GM19438 (cell line): ENCODE data around the gene CDC42BPA.
"Not testable (repeated sequence)": the region's sequence is repeated elsewhere in the genome, so short reads cannot be mapped to it uniquely, and the experiment has no call there.

Experiments used
- ATAC-seq: cut with Tn5 transposase; IDR thresholded peaks from one replicate; pipeline ENCODE4 v1.9.1; 2021; ENCODE audit warnings: low read depth; ENCODE audit not compliant: unreplicated experiment

Gene CDC42BPA

DNA sequence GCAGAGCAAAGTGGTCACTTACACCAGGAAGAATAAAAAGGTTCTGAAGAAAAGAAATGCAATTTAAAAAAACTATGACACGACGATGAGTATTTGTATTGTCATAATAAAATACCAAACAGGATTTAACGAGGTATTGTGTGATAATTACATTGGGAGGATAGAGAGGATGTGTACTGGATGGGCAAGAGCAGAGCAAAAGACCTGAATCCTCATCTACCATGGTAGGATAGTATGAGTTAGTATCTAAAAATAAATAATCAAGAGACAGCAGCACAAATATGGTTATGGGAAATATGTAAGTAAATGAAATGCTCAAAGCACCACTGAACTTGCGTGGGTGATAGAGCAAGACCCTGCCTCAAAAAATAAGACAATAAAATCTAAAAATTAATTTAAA lies 162.6 kb downstream of the CDC42BPA start:
- ATAC-seq, result no peak

DNA sequence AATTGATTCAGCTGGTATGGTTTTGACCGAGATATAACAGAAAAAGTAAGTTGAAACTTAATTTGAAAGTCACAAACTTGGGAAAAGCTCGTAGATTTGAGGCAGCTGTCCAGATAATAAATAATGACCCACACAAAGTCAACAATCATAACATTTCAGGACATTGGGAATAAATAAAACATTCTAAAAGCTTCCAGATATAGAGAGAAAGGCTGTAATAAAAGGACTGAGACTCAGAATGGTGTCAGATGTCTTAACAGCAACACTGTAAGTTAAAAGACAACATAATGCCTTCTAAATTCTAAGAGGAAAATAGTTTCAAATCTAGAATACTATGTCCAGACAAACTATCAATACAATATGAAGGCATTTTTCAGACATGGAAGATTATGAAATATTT lies 163.3 kb downstream of the CDC42BPA start:
- no peak for ATAC-seq

DNA sequence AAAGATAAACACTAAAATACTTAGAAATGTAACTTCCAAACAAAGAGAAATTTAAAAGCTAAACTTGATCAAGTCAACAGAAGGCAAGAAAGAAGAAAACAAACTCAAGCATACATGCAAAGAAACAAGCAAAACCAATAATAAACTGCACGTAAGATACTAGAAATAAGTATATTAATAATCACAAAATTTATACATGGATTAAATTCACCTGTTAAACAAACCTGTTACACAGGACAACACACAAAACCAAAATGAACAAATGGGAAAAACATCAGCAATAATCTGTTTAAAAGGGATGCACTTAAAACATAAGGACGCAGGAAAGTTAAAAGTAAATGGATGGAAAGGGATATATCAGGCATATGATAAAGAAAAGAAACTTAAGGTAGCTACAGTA lies 165.8 kb downstream of the CDC42BPA start:
- ATAC-seq, result no peak

DNA sequence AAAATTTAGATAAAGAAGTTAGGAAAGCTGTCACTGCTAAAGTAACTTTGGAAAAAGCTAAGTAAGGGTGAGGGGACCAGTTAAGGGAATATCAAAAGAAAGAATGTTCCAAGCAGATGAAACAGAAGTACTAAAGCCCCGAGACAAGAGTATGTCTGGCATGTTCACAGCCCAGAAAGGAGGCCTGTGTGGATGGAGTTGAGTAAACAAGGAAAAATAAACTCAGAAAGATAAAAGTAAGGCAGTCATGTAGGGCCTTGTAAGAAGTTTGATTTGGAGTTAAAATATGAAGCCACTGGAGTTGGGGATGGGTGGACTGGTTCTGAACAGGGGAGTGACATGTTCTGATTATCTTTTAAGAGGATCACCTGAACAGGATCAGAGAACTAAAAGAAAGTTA lies 177.9 kb downstream of the CDC42BPA start:
- no peak for ATAC-seq

DNA sequence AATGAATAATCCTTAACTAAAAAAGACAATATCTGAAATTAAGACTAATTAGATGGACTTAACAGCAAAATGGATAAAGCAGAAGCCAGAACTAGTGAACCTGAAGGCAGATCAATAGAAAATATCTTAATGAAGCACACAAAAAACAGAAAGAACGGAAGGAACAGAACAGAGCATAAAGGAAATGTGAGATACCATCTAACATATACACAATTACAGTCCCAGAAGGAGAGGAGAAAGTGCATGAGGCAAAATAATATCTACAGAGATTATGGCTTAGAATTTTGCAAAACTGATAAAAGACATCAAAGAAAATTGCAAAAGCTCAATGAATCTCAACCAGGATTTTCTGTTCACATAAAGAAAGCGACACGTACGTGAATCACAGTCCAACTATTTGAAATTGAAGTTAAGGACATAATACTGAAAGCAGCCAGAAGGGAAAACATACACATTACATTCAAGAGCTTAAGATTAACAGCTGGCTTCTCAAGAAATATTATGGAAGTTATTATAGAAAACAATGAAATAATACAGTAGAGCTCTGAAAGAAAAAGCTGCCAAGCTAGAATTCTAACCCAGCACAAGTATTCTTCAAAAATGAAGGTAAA lies 182.0 kb downstream of the CDC42BPA start:
- ATAC-seq, result no peak

DNA sequence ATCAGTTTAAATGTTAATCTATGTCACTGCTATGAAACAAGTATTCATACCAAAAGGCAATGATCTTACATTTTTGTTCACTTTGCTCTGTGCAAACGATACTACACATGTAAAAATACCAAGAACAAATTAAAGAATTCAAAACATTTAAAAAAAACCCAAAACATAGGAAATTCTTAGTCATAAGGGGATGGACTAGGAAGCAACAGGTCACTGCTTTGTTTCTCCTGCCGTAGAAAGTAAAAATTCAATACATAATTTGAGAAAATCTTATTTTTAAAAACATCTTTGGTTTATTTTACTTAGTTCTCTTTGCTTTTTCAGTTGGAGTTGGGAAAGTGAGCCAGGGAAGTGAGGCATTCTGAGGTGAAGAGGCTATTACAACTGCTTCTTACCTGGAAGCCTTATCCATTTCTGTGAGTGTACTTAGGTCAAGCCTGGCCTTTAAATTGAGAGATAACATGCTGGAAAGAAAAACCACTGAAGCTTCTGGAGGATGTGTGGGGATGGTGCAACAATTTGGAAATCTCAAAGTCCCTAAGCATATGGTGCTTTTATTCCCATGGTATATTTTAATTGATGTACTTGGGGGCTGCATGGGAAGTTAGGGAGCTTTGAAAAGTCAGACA lies 183.5 kb downstream of the CDC42BPA start:
- ATAC-seq, result no peak

DNA sequence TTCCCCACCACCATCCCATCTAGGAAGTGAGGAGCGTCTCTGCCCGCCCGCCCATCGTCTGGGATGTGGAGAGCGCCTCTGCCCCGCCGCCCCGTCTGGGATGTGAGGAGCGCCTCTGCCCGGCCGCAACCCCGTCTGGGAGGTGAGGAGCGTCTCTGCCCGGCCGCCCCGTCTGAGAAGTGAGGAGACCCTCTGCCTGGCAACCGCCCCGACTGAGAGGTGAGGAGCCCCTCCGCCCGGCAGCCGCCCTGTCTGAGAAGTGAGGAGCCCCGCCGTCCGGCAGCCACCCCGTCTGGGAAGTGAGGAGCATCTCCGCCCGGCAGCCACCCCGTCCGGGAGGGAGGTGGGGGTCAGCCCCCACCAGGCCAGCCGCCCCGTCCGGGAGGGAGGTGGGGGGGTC lies 185.6 kb downstream of the CDC42BPA start:
- not testable (repeated sequence) for ATAC-seq

DNA sequence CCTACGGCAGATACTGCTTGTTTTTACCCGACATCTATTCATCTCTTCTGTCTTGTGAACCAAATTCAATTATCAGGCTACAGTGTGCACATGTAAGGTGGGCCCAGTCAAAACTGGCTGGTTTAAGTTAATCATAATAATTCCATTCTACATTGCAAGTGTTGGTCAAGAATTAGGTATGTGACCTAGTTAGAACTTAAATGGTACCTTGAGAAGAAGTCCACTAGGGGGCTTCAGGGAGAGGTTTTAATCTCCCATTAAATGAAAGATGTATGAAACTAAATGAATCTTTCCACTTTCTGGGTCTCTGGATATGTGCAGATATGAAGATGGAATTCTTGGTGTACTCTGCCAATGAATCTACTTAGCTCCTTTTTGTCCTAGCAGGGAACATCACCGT lies 187.1 kb downstream of the CDC42BPA start:
- ATAC-seq, result no peak

DNA sequence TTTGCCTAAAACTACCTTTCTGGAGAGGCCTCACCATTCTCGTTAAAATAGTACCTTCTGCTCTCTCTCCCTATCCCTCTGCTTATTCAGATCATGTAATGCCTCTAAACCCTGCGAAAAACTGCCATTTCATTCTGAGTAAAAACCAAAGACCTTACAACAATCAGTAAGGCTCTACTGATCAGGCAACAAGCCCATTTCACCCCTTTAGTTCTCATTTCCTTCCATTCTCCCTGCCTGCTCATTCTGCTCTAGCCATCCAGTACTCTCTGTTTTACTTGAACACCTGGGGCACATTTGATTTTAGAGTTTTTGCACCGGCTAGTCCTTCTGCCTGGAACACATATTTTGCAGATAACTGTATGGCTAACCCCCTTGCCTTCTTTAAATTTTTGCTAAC lies 190.4 kb downstream of the CDC42BPA start:
- ATAC-seq, result no peak

DNA sequence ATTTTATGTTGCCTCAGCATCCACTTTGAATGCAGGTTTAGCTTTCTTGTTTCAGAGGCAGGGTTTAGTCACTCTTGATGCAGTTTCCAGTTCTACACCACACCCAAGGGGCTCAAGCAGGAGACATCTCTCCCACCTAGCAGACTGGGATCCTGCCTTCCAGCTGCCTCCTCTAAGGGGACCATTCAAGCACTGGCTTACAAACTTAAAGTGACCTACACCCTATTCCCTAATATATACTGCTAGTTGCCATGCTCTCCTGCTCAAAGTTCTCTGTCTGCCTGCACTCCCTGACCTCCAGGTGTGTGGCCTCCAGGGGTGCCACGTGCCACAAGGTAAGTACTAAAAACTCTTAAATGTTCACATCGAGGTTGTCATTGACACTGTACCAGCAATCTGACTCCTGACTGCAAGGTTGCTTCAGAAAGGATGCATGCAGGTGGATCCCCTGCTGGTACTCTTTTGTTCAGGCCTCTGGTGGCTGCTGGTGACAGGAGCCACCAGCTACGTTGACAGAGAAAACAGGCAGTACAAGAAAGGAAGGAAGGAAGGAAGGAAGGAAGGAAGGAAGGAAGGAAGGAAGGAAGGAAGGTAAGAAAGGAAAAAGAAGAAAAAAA lies 192.3 kb downstream of the CDC42BPA start:
- no peak for ATAC-seq

DNA sequence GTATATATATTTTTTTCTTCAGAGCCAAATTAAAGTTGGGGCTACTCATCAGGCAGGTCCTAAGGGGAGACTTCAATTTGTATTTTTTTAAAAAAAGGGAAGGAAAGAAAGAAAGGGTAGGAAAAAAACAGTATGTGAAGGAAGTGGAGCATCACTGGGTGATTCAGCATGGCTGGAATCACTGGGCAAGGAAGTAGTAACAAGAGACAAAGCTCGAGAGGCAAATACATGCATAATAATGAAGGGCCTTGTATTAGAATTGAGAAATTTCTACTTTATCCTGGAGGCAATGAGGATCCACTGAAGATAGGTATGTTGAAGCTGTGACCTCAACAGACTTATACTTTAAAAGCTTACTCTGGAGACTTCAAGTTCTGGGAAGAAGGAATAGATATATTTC lies 193.8 kb downstream of the CDC42BPA start:
- no peak for ATAC-seq

DNA sequence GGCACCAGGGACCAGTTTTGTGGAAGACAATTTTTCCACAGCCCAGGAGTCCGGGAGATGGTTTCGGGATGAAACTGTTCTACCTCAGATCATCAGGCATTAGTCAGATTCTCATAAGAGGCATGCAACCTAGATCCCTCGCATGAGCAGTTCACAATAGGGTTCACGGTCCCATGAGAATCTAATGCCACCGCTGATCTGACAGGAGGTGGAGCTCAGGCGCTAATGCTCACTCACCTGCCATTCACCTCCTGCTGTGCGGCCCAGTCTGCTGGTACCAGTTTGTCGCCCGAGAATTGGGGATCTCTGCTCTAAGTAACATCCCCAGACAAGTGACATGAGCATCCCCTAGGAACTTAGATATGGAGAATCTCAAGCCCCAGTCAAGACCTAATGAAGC lies 197.5 kb downstream of the CDC42BPA start:
- no peak for ATAC-seq

DNA sequence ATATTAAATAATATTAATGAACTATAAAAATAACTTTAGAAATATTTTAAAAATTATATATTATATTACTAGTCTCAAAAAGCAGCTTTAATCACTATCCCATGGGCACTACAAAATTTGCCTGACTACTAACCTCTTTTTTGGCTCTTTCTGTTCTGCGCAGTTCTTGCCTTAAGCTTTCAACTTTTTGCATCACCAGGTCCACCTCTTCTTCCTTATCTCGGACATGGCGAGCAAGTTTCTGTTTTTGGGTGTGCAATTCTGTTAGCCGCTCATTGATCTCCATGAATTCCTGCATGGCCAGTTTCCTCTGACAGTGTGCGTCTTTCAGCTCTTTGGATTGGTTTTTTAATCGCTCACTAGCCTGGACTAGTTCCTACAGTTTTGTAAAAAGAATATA lies 205.8 kb downstream of the CDC42BPA start:
- no peak for ATAC-seq

DNA sequence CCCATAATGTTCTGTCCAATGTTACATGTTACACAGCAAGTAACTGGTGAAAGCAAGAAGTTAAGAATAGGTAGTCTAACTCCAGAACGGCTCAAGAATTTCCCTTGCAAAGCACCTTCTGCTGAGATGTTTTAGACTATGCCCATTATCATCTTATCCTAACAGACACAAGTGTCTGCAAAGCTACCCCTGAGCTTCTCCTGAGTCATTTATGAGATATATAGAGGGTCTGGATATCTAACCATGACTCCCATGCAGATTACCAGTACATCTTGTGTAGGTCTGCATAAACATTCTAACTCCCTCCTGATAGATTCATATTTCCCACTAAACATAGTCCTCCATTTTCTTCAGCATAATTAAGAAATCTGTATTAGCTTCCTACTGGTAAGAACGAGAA lies 206.5 kb downstream of the CDC42BPA start:
- ATAC-seq, result no peak

DNA sequence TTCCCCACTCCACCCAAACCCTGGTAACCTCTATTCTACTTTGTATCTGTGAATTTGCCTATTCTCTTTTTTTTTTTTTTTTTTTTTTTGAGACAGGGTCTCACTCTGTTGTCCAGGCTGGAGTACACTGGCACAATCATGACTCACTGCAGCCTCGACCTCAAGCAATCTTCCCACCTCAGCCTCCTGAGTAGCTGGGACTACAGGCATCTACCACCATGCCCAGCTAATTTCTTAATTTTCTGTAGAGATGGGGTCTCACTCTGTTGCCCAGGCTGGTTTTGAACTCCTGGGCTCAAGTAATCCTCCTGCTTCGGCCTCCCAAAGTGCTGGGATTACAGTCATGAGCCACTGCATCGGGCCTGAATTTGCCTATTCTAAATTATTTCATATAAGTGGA lies 213.0 kb downstream of the CDC42BPA start:
- ATAC-seq, result not testable (repeated sequence)

DNA sequence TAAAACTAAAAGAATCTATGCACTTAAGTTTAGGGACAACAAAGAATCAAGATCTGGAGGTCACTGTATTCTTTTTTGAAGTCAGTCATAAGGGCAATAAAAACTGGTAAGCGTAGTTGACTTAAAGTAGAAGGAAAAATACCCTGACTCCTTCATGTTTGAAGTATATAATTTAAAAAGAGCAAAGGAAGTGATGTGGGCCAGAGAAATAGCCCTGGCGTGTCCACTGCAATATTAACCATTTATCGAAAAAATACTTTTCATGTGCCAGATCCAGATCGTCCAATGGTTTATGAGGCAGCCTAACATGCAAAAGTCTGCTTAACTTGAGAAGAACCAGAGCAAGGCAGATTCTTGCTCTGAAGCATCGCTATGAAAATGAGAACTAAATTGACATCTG lies 216.2 kb downstream of the CDC42BPA start:
- no peak for ATAC-seq

DNA sequence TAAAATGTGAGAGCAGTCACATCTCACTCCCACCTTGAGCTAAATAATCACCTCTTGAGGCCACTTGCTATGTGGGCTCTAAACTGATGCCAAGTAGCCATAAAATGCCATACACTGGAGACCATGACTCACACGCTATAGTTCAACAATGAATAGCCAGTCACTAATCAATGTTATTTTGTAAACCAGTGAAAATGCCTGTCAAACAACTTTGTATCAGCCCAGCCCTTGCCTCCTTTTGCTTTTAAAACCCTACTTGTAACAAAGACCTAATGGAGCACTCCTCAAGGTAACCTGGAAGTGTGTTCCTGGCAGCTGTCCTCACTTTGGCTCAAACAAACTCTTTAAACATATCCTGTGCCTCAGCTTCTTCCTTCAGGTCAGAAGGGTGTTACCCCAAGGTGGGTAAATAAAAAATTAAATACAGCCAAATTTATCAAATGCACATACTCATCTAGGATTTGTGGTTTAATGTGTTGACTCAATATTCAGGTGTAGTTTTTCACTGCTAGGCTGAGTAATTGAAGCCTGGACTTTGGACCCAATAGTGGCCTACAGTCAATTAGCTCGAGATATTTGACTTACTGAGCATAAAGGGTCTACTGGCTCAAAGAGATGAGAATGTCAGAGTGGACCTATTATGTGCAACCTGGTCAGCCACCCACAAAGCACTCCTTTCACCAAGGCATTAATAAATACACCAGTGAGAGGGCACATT lies 223.9 kb downstream of the CDC42BPA start:
- ATAC-seq, result no peak

DNA sequence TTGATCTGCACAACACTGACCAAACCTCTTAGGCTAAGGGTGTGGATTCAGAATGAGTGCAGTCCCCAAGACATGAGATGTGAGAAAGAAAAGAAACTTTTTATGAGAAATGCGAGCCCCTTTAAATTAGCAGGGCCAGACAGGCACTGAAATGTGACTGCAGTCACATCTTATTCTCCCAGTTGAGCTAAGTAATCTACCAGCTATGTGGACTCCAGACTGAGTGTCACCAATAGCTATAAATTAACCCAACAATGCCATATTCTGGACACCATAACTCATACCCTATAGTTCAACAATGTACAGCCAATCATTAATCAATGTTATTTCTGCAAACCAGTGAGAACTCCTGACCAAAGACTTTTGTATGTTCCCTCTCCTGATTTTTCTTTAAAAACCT lies 225.0 kb downstream of the CDC42BPA start:
- ATAC-seq, result no peak

DNA sequence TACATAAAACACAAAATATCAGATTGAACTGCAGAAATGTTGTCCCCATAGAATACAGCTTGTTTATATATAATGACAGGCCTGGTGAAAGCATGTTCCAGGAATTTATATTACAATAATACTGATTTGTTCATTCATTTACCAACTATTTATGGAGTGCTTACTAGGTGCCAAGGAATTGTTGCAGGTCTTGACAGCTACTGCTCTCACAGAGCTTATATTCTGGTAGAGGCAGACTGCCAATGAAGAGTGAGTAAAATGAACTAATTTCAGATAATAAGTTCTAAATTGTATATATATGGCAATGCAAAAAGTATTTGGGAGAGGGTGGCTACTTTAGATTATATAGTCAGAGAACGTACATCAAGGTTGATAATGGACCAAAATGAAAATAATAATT lies 226.2 kb downstream of the CDC42BPA start:
- ATAC-seq, result no peak

DNA sequence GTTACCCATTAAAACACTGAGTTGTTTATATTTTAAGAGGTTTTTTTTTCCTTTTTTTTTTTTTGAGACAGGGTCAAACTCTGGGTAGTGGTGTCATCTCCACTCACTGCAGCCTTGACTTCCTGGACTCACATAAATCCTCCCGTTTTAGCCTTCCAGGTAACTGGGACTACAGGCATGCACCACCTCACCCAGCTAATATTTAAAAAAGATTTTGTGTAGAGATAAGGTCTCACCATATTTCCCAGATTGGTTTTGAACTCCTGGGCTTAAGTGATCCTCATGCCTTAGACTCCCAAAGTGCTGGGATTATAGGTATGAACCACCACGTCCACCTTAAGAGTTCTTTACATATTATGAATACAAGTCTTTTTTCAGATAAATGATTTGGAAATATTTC lies 231.7 kb downstream of the CDC42BPA start:
- ATAC-seq, result no peak

DNA sequence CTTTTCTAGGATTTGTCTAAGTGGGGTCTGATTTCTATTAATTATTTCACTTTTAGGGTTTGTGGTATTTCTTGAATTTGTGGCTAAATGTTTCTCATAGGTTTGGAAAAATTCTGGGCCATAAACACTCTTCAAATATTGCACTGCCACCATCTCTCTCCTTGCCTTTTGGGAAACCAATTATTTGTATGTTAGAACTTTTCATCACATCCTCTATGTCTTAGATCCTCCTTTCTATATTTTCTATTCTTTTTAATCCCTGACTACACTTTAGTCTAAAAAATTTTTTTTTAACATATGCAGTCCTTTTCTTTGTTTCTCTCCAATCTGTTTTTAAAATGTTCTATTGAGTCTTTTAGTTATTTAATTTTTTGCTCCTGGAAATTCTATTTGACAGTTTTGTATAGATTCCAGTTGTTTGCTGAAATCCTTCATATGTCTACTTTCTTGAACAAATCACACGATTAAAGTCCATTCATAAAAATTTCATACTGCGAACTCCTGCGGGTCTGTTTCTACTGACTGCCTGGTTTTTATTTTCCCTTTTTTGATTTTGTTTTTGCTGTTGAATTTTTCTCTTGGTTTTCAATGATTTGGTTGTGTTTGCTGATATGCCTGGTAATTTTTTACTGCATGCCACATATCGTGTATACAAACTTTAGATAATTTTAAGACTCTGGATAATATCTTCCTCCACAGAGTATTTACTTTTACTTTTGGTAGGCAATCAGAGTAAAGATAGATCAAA lies 235.1 kb downstream of the CDC42BPA start:
- ATAC-seq, result no peak
